ENCODE results near the gene ACY1. TPM values are rescaled to one million over a fixed set of nuclear protein-coding genes. Genes with fewer than 3 reads are reported as not detected.

The ACY1 gene
- total and polyA plus RNA-seq, 10 of the 15 experiments (the other 5 are each of a cell fraction or from before 2014, with no cell fraction given) = 18.5 to 42.2 (median 27.8) TPM

DNA sequence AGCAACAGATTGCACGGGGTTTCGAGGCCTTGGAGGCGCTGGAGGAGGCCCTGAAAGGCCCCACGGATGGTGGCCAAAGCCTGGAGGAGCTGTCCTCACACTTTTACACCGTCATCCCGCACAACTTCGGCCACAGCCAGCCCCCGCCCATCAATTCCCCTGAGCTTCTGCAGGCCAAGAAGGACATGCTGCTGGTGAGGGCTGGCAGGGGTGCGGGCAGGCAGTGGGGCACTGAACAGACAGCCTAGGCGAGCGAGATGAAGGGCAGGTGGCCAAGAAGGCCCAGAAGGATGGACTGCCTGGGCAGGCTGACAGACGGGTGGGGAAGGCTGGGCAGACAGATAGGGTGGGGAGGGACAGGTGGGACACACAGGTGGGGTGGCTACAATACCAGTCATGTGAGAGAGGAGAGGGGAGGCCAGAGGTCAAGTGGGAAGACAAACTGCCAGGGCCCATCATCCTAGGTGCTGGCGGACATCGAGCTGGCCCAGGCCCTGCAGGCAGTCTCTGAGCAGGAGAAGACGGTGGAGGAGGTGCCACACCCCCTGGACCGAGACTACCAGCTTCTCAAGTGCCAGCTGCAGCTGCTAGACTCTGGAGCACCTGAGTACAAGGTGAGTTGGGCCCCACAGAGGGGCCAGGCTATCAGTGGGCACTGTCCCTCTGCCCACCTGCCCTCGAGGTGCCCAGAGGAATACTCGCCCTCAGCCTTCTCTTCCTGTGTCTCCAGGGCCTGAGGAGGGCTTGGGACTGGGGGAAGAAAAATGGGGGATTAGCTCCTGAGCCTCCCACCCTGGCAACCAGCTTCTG is 38.1 kb upstream of the ACY1 start (continued):
- TF ChIP-seq ELK1 (IDR thresholded peaks at IDR 0.05; ENCODE audit: low read depth, low read length) = no peak

DNA sequence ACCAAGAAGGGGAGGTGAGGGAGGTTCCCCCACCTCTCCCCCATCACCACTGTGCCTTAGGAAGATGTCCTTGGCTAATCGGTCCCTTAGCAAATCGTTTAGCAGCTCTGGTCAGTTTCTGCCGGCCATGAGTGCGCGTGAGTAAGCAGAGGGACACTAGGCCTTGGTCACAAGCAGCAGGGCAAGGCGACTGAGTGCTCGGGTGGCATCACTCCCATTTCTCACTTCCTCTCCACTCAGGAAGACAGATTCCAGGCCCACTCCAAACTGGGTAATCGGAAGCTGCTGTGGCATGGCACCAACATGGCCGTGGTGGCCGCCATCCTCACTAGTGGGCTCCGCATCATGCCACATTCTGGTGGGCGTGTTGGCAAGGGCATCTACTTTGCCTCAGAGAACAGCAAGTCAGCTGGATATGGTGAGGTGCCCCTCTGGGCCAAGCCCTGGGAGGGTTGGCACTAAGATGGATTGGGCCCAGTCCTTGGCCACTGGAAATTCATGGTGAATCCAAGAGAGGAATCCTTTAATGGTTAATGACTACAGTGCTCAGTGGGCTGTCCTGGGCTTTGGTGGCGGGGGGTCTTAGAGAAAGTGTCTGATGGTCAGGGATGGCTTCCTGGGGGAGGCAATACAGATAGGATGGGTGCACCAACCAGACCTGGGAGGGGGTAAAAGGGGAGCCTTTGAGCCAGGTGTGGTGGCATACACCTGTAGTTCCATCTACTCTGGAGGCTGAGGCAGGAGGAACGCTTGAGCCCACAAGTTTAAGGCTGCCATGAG is 37.2 kb upstream of the ACY1 start:
- ChIA-PET SMC1A (ENCODE audit: uncharacterized antibody, unreplicated experiment) (no interaction called here), CTCF (interaction anchor here (0.7 to 1.5 kb wide), 2 partner anchors 28 to 198 kb away, joined by 3 read pairs; partner anchors contain the start of gene ABHD14B), RAD21 (ENCODE audit: unreplicated experiment) (no interaction called here), POLR2A (no interaction called here)
- no peaks in the 10 kb centered on the region for H3K27me3 ChIP-seq (replicated peaks in 1 of 2; ENCODE audit: control insufficient read depth in 2 of 2, insufficient read depth in 2 of 2, low read length in 1 of 2)
- no peak for FAIRE-seq
- no peaks in the 10 kb centered on the region for H4K20me1 ChIP-seq (ENCODE audit: control insufficient read depth, insufficient read depth)
- BruUV-seq (replicated peaks) = no TSS peak
- peaks cover 0 to 2% of the 10 kb centered on the region in 2 experiments; a peak in 1 of 4 replicates for H3K36me3 ChIP-seq (ENCODE audit: control insufficient read depth in 2 of 2, insufficient read depth in 2 of 2, low read length in 1 of 2)
- WGBS (ENCODE audit: insufficient coverage, insufficient replicate concordance, low lambda C conversion rate, missing lambda C conversion rate) = 88% methylated on average over 14 of the region's 14 CpGs
- no peak overlapping the region for H3K4me3 ChIP-seq
- ATAC-seq = no peak
- in situ Hi-C loops (cut with MboI) = no loop called here
- H3K9me3 ChIP-seq (replicated peaks; ENCODE audit: control insufficient read depth, insufficient read depth, low read length) = no peaks in the 10 kb centered on the region
- DNase-seq (ENCODE audit: low read depth, low spot score) = no peak
- H3K27ac ChIP-seq (ENCODE audit: control insufficient read depth, insufficient read depth) = no peak overlapping the region
- no peak overlapping the region for H2AFZ ChIP-seq (ENCODE audit: control insufficient read depth, low read depth, low read length)
- no peak overlapping the region for H3K9ac ChIP-seq (ENCODE audit: control insufficient read depth, insufficient read depth, low read length)
- H3K4me1 ChIP-seq (ENCODE audit: control insufficient read depth, insufficient read depth, low read length) = peaks cover 11% of the 10 kb centered on the region
- TF ChIP-seq MEF2B (IDR thresholded peaks at IDR 0.05; ENCODE audit: partially characterized antibody, poor library complexity, severe bottlenecking) (no peak), CHD1 (IDR thresholded peaks at IDR 0.05; ENCODE audit: low read depth, low read length) (no peak), CHD2 (IDR thresholded peaks at IDR 0.05; ENCODE audit: borderline replicate concordance, low read depth, low read length) (no peak), PBX3 (IDR thresholded peaks at IDR 0.05; ENCODE audit: insufficient replicate concordance, low read depth, low read length) (no peak), TCF3 (IDR thresholded peaks at IDR 0.05; ENCODE audit: borderline replicate concordance, insufficient read depth, low read depth, low read length) (no peak), YBX1 (IDR thresholded peaks at IDR 0.05) (no peak), WRNIP1 (IDR thresholded peaks at IDR 0.05; ENCODE audit: borderline replicate concordance, low read depth, low read length) (no peak), POLR2AphosphoS5 (IDR thresholded peaks at IDR 0.05; ENCODE audit: low read length) (no peak)
- peaks cover 11% of the 10 kb centered on the region for H3K79me2 ChIP-seq (ENCODE audit: control insufficient read depth, insufficient read depth, low read length)
- H3K4me2 ChIP-seq (ENCODE audit: control insufficient read depth, insufficient read depth) = no peak overlapping the region
- intact Hi-C loops (cut with micrococcal nuclease; ENCODE audit: unreplicated experiment) = no loop called here

Data from GM12878 (cell line).